CD4-positive, alpha-beta memory T cell (primary cell): Measurements from ENCODE around the gene STXBP4. TPM values are rescaled to one million over a fixed set of nuclear protein-coding genes. Genes with fewer than 3 reads are reported as not detected.
A peak's percentile ranks its signal among the peaks of the same experiment; 100 is the strongest.

Source experiments
- CTCF ChIA-PET: fragments of 350-600 bp; sonication (Branson Sonifier 250); formaldehyde crosslinking; loops from one replicate; lab custom pipeline; 2021; ENCODE audit warnings: inconsistent platforms; ENCODE audit not compliant: partially characterized antibody; lab: Charles Lee
- POLR2A ChIA-PET: fragments of 350-600 bp; sonication (Branson Sonifier 250); formaldehyde crosslinking; loops from one replicate; lab custom pipeline; 2021; ENCODE audit not compliant: partially characterized antibody; lab: Charles Lee
- DNase-seq, 5 donors: peaks; one replicate each; pipeline versions ENCODE4 v3.0.0 to v3.0.0-alpha.2; 2020 to 2022; ENCODE audit warnings: mixed read lengths in 1 of 5
- H3K27ac ChIP-seq: one replicate; pipeline ENCODE4 v1.7.0; 2013; ENCODE audit warnings: low read depth, low read length
- H3K27me3 ChIP-seq: 2 replicates; pipeline ENCODE4 v1.7.0; 2013; ENCODE audit warnings: mild to moderate bottlenecking, low read length, moderate library complexity; ENCODE audit not compliant: insufficient read depth
- H3K36me3 ChIP-seq: 2 replicates; pipeline ENCODE4 v1.7.0; 2013; ENCODE audit warnings: mild to moderate bottlenecking, low read length, moderate library complexity; ENCODE audit not compliant: insufficient read depth
- H3K4me1 ChIP-seq: 2 replicates; pipeline ENCODE4 v1.7.0; 2013; ENCODE audit warnings: mild to moderate bottlenecking, low read length, moderate library complexity; ENCODE audit not compliant: insufficient read depth
- H3K4me3 ChIP-seq, 2 donors: one replicate each; pipeline ENCODE4 v1.7.0; 2013; ENCODE audit warnings: low read length in 2 of 2, mild to moderate bottlenecking in 1 of 2
- H3K9me3 ChIP-seq, 2 donors: one replicate each; pipeline ENCODE4 v1.7.0; 2013; ENCODE audit warnings: low read length in 2 of 2, control low read depth in 1 of 2; ENCODE audit not compliant: control insufficient read depth in 1 of 2
- H3K27ac Mint-ChIP-seq, 7 donors: one replicate each; pipeline ENCODE4 v1.8.0; 2020 to 2021; ENCODE audit warnings: mixed read lengths in 7 of 7, mild to moderate bottlenecking in 6 of 7, inconsistent platforms in 3 of 7, moderate library complexity in 3 of 7
- H3K27me3 Mint-ChIP-seq, 2 donors: one replicate each; pipeline ENCODE4 v1.8.0; 2020 to 2021; ENCODE audit warnings: mixed read lengths in 2 of 2
- H3K36me3 Mint-ChIP-seq, 2 donors: one replicate each; pipeline ENCODE4 v1.8.0; 2020 to 2021; ENCODE audit warnings: mixed read lengths in 2 of 2, inconsistent platforms in 1 of 2, mild to moderate bottlenecking in 1 of 2
- H3K4me1 Mint-ChIP-seq, 4 donors: one replicate each; pipeline ENCODE4 v1.8.0; 2020 to 2021; ENCODE audit warnings: mixed read lengths in 4 of 4, mild to moderate bottlenecking in 1 of 4
- H3K4me3 Mint-ChIP-seq, 8 donors: one replicate each; pipeline ENCODE4 v1.8.0; 2020 to 2021; ENCODE audit warnings: mixed read lengths in 8 of 8, mild to moderate bottlenecking in 7 of 8, moderate library complexity in 6 of 8, inconsistent platforms in 3 of 8
- H3K9me3 Mint-ChIP-seq, 8 donors: one replicate each; pipeline ENCODE4 v1.8.0; 2020 to 2021; ENCODE audit warnings: mixed read lengths in 8 of 8, mild to moderate bottlenecking in 5 of 8, inconsistent platforms in 3 of 8, moderate library complexity in 1 of 8
- intact Hi-C: fragments of 100-400 bp; cut with micrococcal nuclease; formaldehyde crosslinking; loops from one replicate; pipeline ENCODE4 v1.15.1; 2023
- polyA plus RNA-seq, 2 donors: library from polyadenylated mRNA; unstranded; fragments of 300-500 nt; fragmentation: Illumina TruSeq; gene quantifications; one replicate each; pipeline ENCODE4 v1.2.3, GENCODE V29; 2021
- total RNA-seq, 2 experiments: library from RNA; stranded (reverse); gene quantifications; one replicate each; pipeline ENCODE4 v1.2.3, GENCODE V29; 2021

The STXBP4 gene
- total and polyA plus RNA-seq, 4 experiments from 2014 or later: 1.5 to 12.8 (median 7.3) TPM

- no peaks in the 10 kb centered on the region for H3K4me1 ChIP-seq
- H3K9me3 ChIP-seq: no peaks in the 10 kb centered on the region
- no peak overlapping the region for H3K4me3 Mint-ChIP-seq
- H3K9me3 Mint-ChIP-seq: peaks cover 0 to 1% (median 0%) of the 10 kb centered on the region in 8 donors
- H3K27me3 ChIP-seq: no peaks in the 10 kb centered on the region
- CTCF ChIA-PET: no interaction called here
- POLR2A ChIA-PET: no interaction called here
- H3K4me1 Mint-ChIP-seq: no peaks in the 10 kb centered on the region
- no peaks in the 10 kb centered on the region for H3K36me3 ChIP-seq
- no peak overlapping the region for H3K4me3 ChIP-seq
- DNase-seq: no peak
- H3K27me3 Mint-ChIP-seq: peaks cover 6 to 11% of the 10 kb centered on the region in 2 donors
- H3K36me3 Mint-ChIP-seq: peaks cover 0 to 10% of the 10 kb centered on the region in 2 donors
- intact Hi-C loops: no loop called here
- no peak overlapping the region for H3K27ac ChIP-seq
- H3K27ac Mint-ChIP-seq: peak overlapping the region in 1 of 7 donors; percentile 43
These were observed 20.2 kb upstream of the STXBP4 start for GRCh38 chr17:54948380-54948779.

GRCh38 chr17:54950116-54950515 is 18.4 kb upstream of the STXBP4 start:
- CTCF ChIA-PET: interaction anchor here (0.8 kb wide), 1 partner anchor 10 kb away, joined by 4 read pairs; no protein-coding TSS in a partner anchor
- no peak overlapping the region for H3K4me3 Mint-ChIP-seq

GRCh38 chr17:54951286-54951685 is 17.3 kb upstream of the STXBP4 start:
- ChIA-PET CTCF (no interaction called here), POLR2A (no interaction called here)
- Histone ChIP-seq H3K36me3 (no peaks in the 10 kb centered on the region), H3K27me3 (no peaks in the 10 kb centered on the region), H3K27ac (no peak overlapping the region), H3K4me1 (no peaks in the 10 kb centered on the region), H3K4me3 (no peak overlapping the region), H3K9me3 (no peaks in the 10 kb centered on the region)
- peaks cover 4 to 17% of the 10 kb centered on the region in 2 donors for H3K36me3 Mint-ChIP-seq
- H3K27ac Mint-ChIP-seq: no peak overlapping the region
- peaks cover 0 to 1% (median 0%) of the 10 kb centered on the region in 8 donors for H3K9me3 Mint-ChIP-seq
- H3K4me3 Mint-ChIP-seq: no peak overlapping the region
- no peak for DNase-seq
- intact Hi-C loops: no loop called here
- peaks cover 3 to 7% of the 10 kb centered on the region in 2 donors for H3K27me3 Mint-ChIP-seq
- H3K4me1 Mint-ChIP-seq: no peaks in the 10 kb centered on the region

More at GRCh38 chr17:54950116-54950515, 18.4 kb upstream of the STXBP4 start:
- Histone ChIP-seq H3K36me3 (no peaks in the 10 kb centered on the region), H3K27me3 (no peaks in the 10 kb centered on the region), H3K9me3 (no peaks in the 10 kb centered on the region), H3K4me1 (no peaks in the 10 kb centered on the region), H3K4me3 (no peak overlapping the region), H3K27ac (no peak overlapping the region)
- peaks cover 4 to 17% of the 10 kb centered on the region in 2 donors for H3K36me3 Mint-ChIP-seq
- H3K27me3 Mint-ChIP-seq: peaks cover 6 to 7% of the 10 kb centered on the region in 2 donors
- H3K4me1 Mint-ChIP-seq: no peaks in the 10 kb centered on the region
- intact Hi-C loops: no loop called here
- H3K27ac Mint-ChIP-seq: no peak overlapping the region
- DNase-seq: no peak
- H3K9me3 Mint-ChIP-seq: peaks cover 0 to 1% (median 0%) of the 10 kb centered on the region in 8 donors
- POLR2A ChIA-PET: no interaction called here

GRCh38 chr17:54956791-54957190 is 11.8 kb upstream of the STXBP4 start:
- no peak for DNase-seq
- Histone ChIP-seq H3K27ac (no peak overlapping the region), H3K27me3 (no peaks in the 10 kb centered on the region), H3K4me3 (no peak overlapping the region), H3K4me1 (no peaks in the 10 kb centered on the region), H3K36me3 (peaks cover 17% of the 10 kb centered on the region), H3K9me3 (no peaks in the 10 kb centered on the region)
- H3K27me3 Mint-ChIP-seq: no peaks in the 10 kb centered on the region
- intact Hi-C loops: no loop called here
- H3K9me3 Mint-ChIP-seq: no peaks in the 10 kb centered on the region
- POLR2A ChIA-PET: no interaction called here
- H3K4me1 Mint-ChIP-seq: no peaks in the 10 kb centered on the region
- CTCF ChIA-PET: no interaction called here
- H3K4me3 Mint-ChIP-seq: no peak overlapping the region
- no peak overlapping the region for H3K27ac Mint-ChIP-seq
- peaks cover 39% of the 10 kb centered on the region in 2 donors for H3K36me3 Mint-ChIP-seq

GRCh38 chr17:54967621-54968261 is 824 bp upstream of the STXBP4 start:
- POLR2A ChIA-PET: interaction anchor here (1.5 kb wide), 1 partner anchor 271 kb away, joined by 8 read pairs; no protein-coding TSS in a partner anchor
- CTCF ChIA-PET: interaction anchor here (1.0 to 2.6 kb wide), 2 partner anchors 21 to 26 kb away, joined by 4 to 10 read pairs; no protein-coding TSS in a partner anchor
- H3K27me3 Mint-ChIP-seq: no peaks in the 10 kb centered on the region
- Histone ChIP-seq H3K36me3 (peaks cover 6% of the 10 kb centered on the region), H3K4me3 (peak overlapping the region; percentile 78 to 84), H3K27me3 (no peaks in the 10 kb centered on the region), H3K27ac (peak overlapping the region; percentile 90), H3K9me3 (no peaks in the 10 kb centered on the region), H3K4me1 (peaks cover 29% of the 10 kb centered on the region)
- intact Hi-C loops: loop anchor here (1.0 to 10.0 kb wide), 6 partner anchors 7 to 1867 kb away; partner anchors contain the start of genes DGKE, HLF and PCTP
- H3K4me1 Mint-ChIP-seq: peaks cover 8 to 23% (median 18%) of the 10 kb centered on the region in 4 donors
- H3K4me3 Mint-ChIP-seq: no peak overlapping the region
- H3K36me3 Mint-ChIP-seq: peaks cover 11 to 23% of the 10 kb centered on the region in 2 donors
- no peak overlapping the region for H3K27ac Mint-ChIP-seq
- DNase-seq: peak in 4 of 5 donors; percentile 0 to 41 (median 5)
- no peaks in the 10 kb centered on the region for H3K9me3 Mint-ChIP-seq

GRCh38 chr17:54968988-54969332 is 395 bp downstream of the STXBP4 start:
- intact Hi-C loops: loop anchor here (1.0 to 10.0 kb wide), 6 partner anchors 9 to 1866 kb away; partner anchors contain the start of genes DGKE, HLF and PCTP
- H3K27me3 ChIP-seq: no peaks in the 10 kb centered on the region
- Mint-ChIP-seq H3K36me3 (peaks cover 3 to 10% of the 10 kb centered on the region in 2 donors), H3K27ac (no peak overlapping the region), H3K4me3 (no peak overlapping the region), H3K4me1 (peaks cover 8 to 23% (median 18%) of the 10 kb centered on the region in 4 donors), H3K9me3 (no peaks in the 10 kb centered on the region), H3K27me3 (no peaks in the 10 kb centered on the region)
- ChIA-PET POLR2A (interaction anchor here (1.5 kb wide), 1 partner anchor 269 kb away, joined by 8 read pairs; no protein-coding TSS in a partner anchor), CTCF (interaction anchor here (1.3 to 2.6 kb wide), 2 partner anchors 24 to 271 kb away, joined by 3 to 10 read pairs; no protein-coding TSS in a partner anchor)
- H3K4me3 ChIP-seq: peak overlapping the region; percentile 78 to 84
- H3K4me1 ChIP-seq: peaks cover 29% of the 10 kb centered on the region
- H3K9me3 ChIP-seq: no peaks in the 10 kb centered on the region
- H3K27ac ChIP-seq: peak overlapping the region; percentile 90
- no peak for DNase-seq
- peaks cover 6% of the 10 kb centered on the region for H3K36me3 ChIP-seq
